ENCODE results near the gene ZDHHC9.

DNA sequence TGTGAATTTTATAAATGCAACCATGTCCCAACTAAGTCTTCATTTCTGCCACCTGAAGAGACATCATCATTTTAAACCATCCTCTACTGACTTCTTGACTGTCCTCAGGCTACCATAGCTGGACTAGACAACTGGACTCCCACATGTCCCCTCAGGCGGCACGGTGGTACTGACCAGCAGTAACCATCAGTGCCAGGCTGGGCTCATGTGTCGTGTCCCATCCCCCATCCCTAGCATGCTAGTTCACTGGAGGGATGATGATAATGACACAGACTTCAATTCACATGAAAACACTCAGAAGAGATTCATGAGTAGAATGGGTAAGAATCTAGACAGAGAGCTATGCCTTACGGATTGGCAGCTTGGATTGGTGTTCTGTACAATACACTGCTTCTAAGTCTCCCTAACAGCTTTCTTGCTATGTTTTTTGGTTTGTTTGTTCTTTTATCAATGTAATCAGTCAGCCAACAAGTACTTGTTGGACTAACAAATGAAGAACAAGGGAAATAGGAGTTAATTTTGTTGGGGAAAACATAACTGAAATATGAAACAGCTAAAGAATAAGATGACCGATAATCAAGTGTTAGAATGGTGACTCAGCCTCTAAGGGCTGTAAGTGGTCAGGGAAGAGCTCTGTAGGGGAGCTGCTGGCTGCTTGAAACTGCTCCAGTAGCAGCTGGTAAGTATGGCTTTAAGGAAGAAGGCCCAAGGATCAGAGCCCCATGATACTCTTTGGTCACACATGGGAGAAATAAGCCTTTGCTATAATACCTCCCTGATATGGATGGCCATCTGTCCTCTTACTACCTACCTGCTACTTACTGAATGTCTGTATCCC lies 10.3 kb downstream of the ZDHHC9 start:
- TF ChIP-seq, protein P1, sequence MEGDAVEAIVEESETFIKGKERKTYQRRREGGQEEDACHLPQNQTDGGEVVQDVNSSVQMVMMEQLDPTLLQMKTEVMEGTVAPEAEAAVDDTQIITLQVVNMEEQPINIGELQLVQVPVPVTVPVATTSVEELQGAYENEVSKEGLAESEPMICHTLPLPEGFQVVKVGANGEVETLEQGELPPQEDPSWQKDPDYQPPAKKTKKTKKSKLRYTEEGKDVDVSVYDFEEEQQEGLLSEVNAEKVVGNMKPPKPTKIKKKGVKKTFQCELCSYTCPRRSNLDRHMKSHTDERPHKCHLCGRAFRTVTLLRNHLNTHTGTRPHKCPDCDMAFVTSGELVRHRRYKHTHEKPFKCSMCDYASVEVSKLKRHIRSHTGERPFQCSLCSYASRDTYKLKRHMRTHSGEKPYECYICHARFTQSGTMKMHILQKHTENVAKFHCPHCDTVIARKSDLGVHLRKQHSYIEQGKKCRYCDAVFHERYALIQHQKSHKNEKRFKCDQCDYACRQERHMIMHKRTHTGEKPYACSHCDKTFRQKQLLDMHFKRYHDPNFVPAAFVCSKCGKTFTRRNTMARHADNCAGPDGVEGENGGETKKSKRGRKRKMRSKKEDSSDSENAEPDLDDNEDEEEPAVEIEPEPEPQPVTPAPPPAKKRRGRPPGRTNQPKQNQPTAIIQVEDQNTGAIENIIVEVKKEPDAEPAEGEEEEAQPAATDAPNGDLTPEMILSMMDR (IDR thresholded peaks at IDR 0.05; ENCODE audit: insufficient read depth, low read depth, low read length) = no peak
- TF ChIP-seq EZH2 (IDR thresholded peaks at IDR 0.05; ENCODE audit: insufficient read depth, low read length) = no peak

All from astrocyte (in vitro differentiated cells and primary cell).